Sigmoid colon (tissue), 7 donors: ENCODE measurements around the gene GMDS. TPM values are rescaled to one million over a fixed set of nuclear protein-coding genes. Genes with fewer than 3 reads are reported as not detected.
A peak's percentile ranks its signal among the peaks of the same experiment; 100 is the strongest.

Experiments used
- DNase-seq: peaks from one replicate; pipeline ENCODE4 v3.0.0-alpha.2; 2019
- H3K27ac ChIP-seq, 4 donors: fragments of 200-600 bp; sonication (generic); one replicate each; pipeline ENCODE4 v1.5.1; 2016 to 2019; ENCODE audit warnings: mild to moderate bottlenecking in 1 of 4
- H3K27me3 ChIP-seq, 3 donors: fragments of 200-600 bp; sonication (generic); one replicate each; pipeline ENCODE4 v1.5.1; 2019; ENCODE audit warnings: mild to moderate bottlenecking in 1 of 3
- H3K36me3 ChIP-seq, 4 donors: fragments of 200-600 bp; sonication (generic); one replicate each; pipeline ENCODE4 v1.5.1; 2016 to 2019
- H3K4me1 ChIP-seq, 4 donors: fragments of 200-600 bp; sonication (generic); one replicate each; pipeline ENCODE4 v1.5.1; 2017 to 2019
- H3K4me3 ChIP-seq, 4 donors: fragments of 200-600 bp; sonication (generic); one replicate each; pipeline ENCODE4 v1.5.1; 2017 to 2019; ENCODE audit warnings: mild to moderate bottlenecking in 2 of 4, moderate library complexity in 1 of 4
- H3K9me3 ChIP-seq, 4 donors: fragments of 200-600 bp in 3 of 4; sonication (generic) in 3 of 4; one replicate each; pipeline versions ENCODE4 v1.5.1 to v1.6.1; 2013 to 2019
- CTCF ChIP-seq, 4 experiments: fragments of 450-650 bp in 3 of 4; fragments of 200-600 bp in 1 of 4; IDR thresholded peaks; one replicate each; pipeline ENCODE4 v1.5.1; 2016 to 2019; ENCODE audit warnings: antibody characterized with exemption in 4 of 4, mild to moderate bottlenecking in 3 of 4, moderate library complexity in 2 of 4
- EP300 ChIP-seq, 4 donors: sonication (generic); formaldehyde crosslinking; IDR thresholded peaks; one replicate each; pipeline ENCODE4 v1.6.1; 2017; ENCODE audit warnings: antibody characterized with exemption in 4 of 4
- POLR2A ChIP-seq, 2 donors: fragments of 450-650 bp; IDR thresholded peaks; one replicate each; pipeline ENCODE4 v1.6.1; 2016; ENCODE audit warnings: antibody characterized with exemption in 2 of 2, mild to moderate bottlenecking in 2 of 2, moderate library complexity in 2 of 2
- POLR2AphosphoS5 ChIP-seq, 4 donors: sonication (generic); formaldehyde crosslinking; IDR thresholded peaks; one replicate each; pipeline ENCODE4 v1.6.1; 2017; ENCODE audit warnings: antibody characterized with exemption in 4 of 4
- WGBS, 2 donors: extraction: QIAGEN DNeasy Blood & Tissue Kit; methylation state at CpG; one replicate each; pipeline ENCODE4 v1.1.7; 2013; 5-methylcytosine and 5-hydroxymethylcytosine counted together
- intact Hi-C: fragments of 100-400 bp; cut with DNase I; formaldehyde crosslinking; loops from one replicate; pipeline ENCODE4 v1.15.1; 2023
- polyA plus RNA-seq, 3 donors: library from polyadenylated mRNA; stranded (reverse); fragments of 200-250 nt; gene quantifications; one replicate each; pipeline ENCODE4 v1.2.3, GENCODE V29; 2013
- total RNA-seq, 4 donors: library from RNA; depleted of rRNA; stranded (reverse); fragments of >200 nt; gene quantifications; one replicate each; pipeline ENCODE4 v1.1.0, GENCODE V29; 2016
- donor health status: healthy with polysubstance abuse.
- donor health status: Bipolar disorder and iron deficiency.
- donor health status: healthy.

GMDS gene
- total and polyA plus RNA-seq, 7 donors, result 3.1 to 173 (median 9.4) TPM

- Histone ChIP-seq H3K27ac (no peak overlapping the region), H3K4me1 (no peaks in the 10 kb centered on the region), H3K4me3 (no peak overlapping the region), H3K36me3 (no peaks in the 10 kb centered on the region), H3K27me3 (no peaks in the 10 kb centered on the region), H3K9me3 (no peaks in the 10 kb centered on the region)
- peak in 3 of 4 experiments; percentile 64 to 80 (median 69) for TF ChIP-seq CTCF (IDR thresholded peaks at IDR 0.05)
- no peak for TF ChIP-seq POLR2A (IDR thresholded peaks at IDR 0.05)
- no peak for DNase-seq
- intact Hi-C loops, result loop anchor here (2.0 kb wide), 1 partner anchor 591 kb away; no protein-coding TSS in a partner anchor
- 5 to 10% methylated on average over 1 of the region's 1 CpG for WGBS, 2 donors
Measured at GRCh38 chr6:2196079-2196679, 49.2 kb downstream of the GMDS start.

- Histone ChIP-seq H3K4me3 (no peak overlapping the region), H3K4me1 (no peaks in the 10 kb centered on the region), H3K36me3 (no peaks in the 10 kb centered on the region), H3K27ac (no peak overlapping the region), H3K27me3 (no peaks in the 10 kb centered on the region), H3K9me3 (no peaks in the 10 kb centered on the region)
- 88 to 93% methylated on average over 4 of the region's 4 CpGs for WGBS, 2 donors
- intact Hi-C loops, result no loop called here
- no peak for DNase-seq
- no peak for TF ChIP-seq POLR2A (IDR thresholded peaks at IDR 0.05)
- no peak for TF ChIP-seq CTCF (IDR thresholded peaks at IDR 0.05)
- TF ChIP-seq POLR2AphosphoS5 (IDR thresholded peaks at IDR 0.05), result no peak
- TF ChIP-seq EP300 (IDR thresholded peaks at IDR 0.05), result no peak
Measured at GRCh38 chr6:2194643-2195042, 50.8 kb downstream of the GMDS start.

GRCh38 chr6:2193931-2194330 is 51.5 kb downstream of the GMDS start:
- no peaks in the 10 kb centered on the region for H3K27me3 ChIP-seq
- no peaks in the 10 kb centered on the region for H3K4me1 ChIP-seq
- no peak for DNase-seq
- H3K27ac ChIP-seq, result no peak overlapping the region
- H3K9me3 ChIP-seq, result no peaks in the 10 kb centered on the region
- intact Hi-C loops, result no loop called here
- H3K4me3 ChIP-seq, result no peak overlapping the region
- no peaks in the 10 kb centered on the region for H3K36me3 ChIP-seq
- WGBS, 2 donors, result 84 to 99% methylated on average over 5 of the region's 5 CpGs
- no peak for TF ChIP-seq CTCF (IDR thresholded peaks at IDR 0.05)
- no peak for TF ChIP-seq EP300 (IDR thresholded peaks at IDR 0.05)
- no peak for TF ChIP-seq POLR2A (IDR thresholded peaks at IDR 0.05)
- no peak for TF ChIP-seq POLR2AphosphoS5 (IDR thresholded peaks at IDR 0.05)

- 78 to 90% methylated on average over 5 of the region's 5 CpGs for WGBS, 2 donors
Measured at GRCh38 chr6:2192976-2193375, 52.4 kb downstream of the GMDS start.

More at GRCh38 chr6:2192976-2193375, 52.4 kb downstream of the GMDS start:
- no peaks in the 10 kb centered on the region for H3K4me1 ChIP-seq
- no peaks in the 10 kb centered on the region for H3K9me3 ChIP-seq
- TF ChIP-seq POLR2AphosphoS5 (IDR thresholded peaks at IDR 0.05) (no peak), POLR2A (IDR thresholded peaks at IDR 0.05) (no peak), CTCF (IDR thresholded peaks at IDR 0.05) (no peak), EP300 (IDR thresholded peaks at IDR 0.05) (no peak)
- intact Hi-C loops, result no loop called here
- H3K36me3 ChIP-seq, result no peaks in the 10 kb centered on the region
- H3K27me3 ChIP-seq, result no peaks in the 10 kb centered on the region
- no peak overlapping the region for H3K27ac ChIP-seq
- no peak for DNase-seq
- no peak overlapping the region for H3K4me3 ChIP-seq
